ENCODE data around the gene FRMD3.

FRMD3 gene

GRCh38 chr9:83473488-83473971 lies 64.7 kb downstream of the FRMD3 start:
- DNase-seq (ENCODE audit: low read depth): peak; percentile 38

- no peak for DNase-seq (ENCODE audit: low read depth)
Observed at GRCh38 chr9:83472764-83473163, 65.4 kb downstream of the FRMD3 start.

- peak; percentile 67 for DNase-seq (ENCODE audit: low read depth)
Observed at GRCh38 chr9:83472221-83472665, 66.0 kb downstream of the FRMD3 start.

GRCh38 chr9:83471241-83471640 lies 67.0 kb downstream of the FRMD3 start:
- no peak for DNase-seq (ENCODE audit: low read depth)

- no peak for DNase-seq (ENCODE audit: low read depth)
Observed at GRCh38 chr9:83469722-83470121, 68.5 kb downstream of the FRMD3 start.

- no peak for DNase-seq (ENCODE audit: low read depth)
Observed at GRCh38 chr9:83468821-83469220, 69.4 kb downstream of the FRMD3 start.

GRCh38 chr9:83466877-83467276 lies 71.3 kb downstream of the FRMD3 start:
- DNase-seq (ENCODE audit: low read depth): peak; percentile 3

GRCh38 chr9:83466351-83466750 lies 71.8 kb downstream of the FRMD3 start:
- no peak for DNase-seq (ENCODE audit: low read depth)

GRCh38 chr9:83459830-83460229 lies 78.4 kb downstream of the FRMD3 start:
- no peak for DNase-seq (ENCODE audit: low read depth)

GRCh38 chr9:83458530-83458929 lies 79.7 kb downstream of the FRMD3 start:
- DNase-seq (ENCODE audit: low read depth): no peak

GRCh38 chr9:83457005-83457404 lies 81.2 kb downstream of the FRMD3 start:
- DNase-seq (ENCODE audit: low read depth): no peak

- DNase-seq (ENCODE audit: low read depth): no peak
Observed at GRCh38 chr9:83456226-83456625, 82.0 kb downstream of the FRMD3 start.

GRCh38 chr9:83454076-83454475 lies 84.1 kb downstream of the FRMD3 start:
- no peak for DNase-seq (ENCODE audit: low read depth)

GRCh38 chr9:83451308-83451707 lies 86.9 kb downstream of the FRMD3 start:
- peak; percentile 28 for DNase-seq (ENCODE audit: low read depth)

GRCh38 chr9:83449983-83450382 lies 88.2 kb downstream of the FRMD3 start:
- no peak for DNase-seq (ENCODE audit: low read depth)

- DNase-seq (ENCODE audit: low read depth): no peak
Observed at GRCh38 chr9:83449166-83449565, 89.0 kb downstream of the FRMD3 start.

- DNase-seq (ENCODE audit: low read depth): no peak
Observed at GRCh38 chr9:83448626-83449025, 89.6 kb downstream of the FRMD3 start.

GRCh38 chr9:83447351-83447750 lies 90.8 kb downstream of the FRMD3 start:
- DNase-seq (ENCODE audit: low read depth): no peak

- DNase-seq (ENCODE audit: low read depth): no peak
Observed at GRCh38 chr9:83445703-83446265, 92.4 kb downstream of the FRMD3 start.

- peak; percentile 66 for DNase-seq (ENCODE audit: low read depth)
Observed at GRCh38 chr9:83444110-83444509, 94.1 kb downstream of the FRMD3 start.

GRCh38 chr9:83441390-83441789 lies 96.8 kb downstream of the FRMD3 start:
- DNase-seq (ENCODE audit: low read depth): peak; percentile 52

GRCh38 chr9:83440641-83441040 lies 97.6 kb downstream of the FRMD3 start:
- no peak for DNase-seq (ENCODE audit: low read depth)

GRCh38 chr9:83435301-83435700 lies 102.9 kb downstream of the FRMD3 start:
- no peak for DNase-seq (ENCODE audit: low read depth)

- DNase-seq (ENCODE audit: low read depth): no peak
Observed at GRCh38 chr9:83434254-83434653, 103.9 kb downstream of the FRMD3 start.

Measured in EH (cell line).